Suppressor macrophage treated with lipopolysaccharide for 4 hours (primary cell): ENCODE measurements around the gene GAL.
A peak's percentile ranks its signal among the peaks of the same experiment; 100 is the strongest.

Experiments used
- DNase-seq: peaks from one replicate; pipeline ENCODE4 v3.0.0-alpha.2; 2020

GAL gene

DNA sequence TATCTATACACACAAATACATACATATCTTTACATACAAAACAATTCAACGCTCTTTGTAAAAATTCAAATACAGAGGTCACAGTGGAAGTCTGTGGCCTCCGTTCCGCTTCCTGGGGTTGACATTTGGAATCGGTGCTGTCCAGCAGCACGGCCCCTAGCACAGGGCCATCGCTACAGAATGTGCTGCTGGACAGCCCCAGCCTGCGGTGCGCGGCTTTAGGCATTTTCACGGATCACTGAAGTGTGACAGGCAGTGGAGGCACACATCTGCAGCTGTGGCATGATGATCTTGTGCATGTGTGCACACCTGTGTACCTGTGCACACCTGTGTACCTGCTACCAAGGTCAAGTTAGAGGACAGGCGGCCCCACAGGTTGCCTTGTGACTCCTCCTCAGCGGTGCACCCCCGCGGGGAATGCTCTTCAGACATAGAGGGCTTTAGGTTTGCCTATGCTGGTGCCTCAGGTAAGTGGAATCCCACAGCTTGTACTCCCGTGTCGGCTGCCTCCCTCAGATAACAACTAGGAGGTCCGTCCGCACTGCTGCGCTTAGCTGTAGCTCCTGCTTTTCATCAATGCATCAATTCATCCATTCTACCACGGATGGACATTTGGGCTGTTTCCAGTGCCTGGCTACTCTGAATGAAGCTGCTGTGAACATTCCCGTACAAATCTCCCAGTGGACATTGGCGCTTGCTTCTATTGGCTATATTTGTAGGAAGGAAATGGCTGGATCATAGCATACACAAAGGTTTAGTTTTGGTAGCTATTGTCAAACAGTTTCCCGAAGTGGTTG, 29.9 kb downstream of the GAL start:
- DNase-seq = no peak

DNA sequence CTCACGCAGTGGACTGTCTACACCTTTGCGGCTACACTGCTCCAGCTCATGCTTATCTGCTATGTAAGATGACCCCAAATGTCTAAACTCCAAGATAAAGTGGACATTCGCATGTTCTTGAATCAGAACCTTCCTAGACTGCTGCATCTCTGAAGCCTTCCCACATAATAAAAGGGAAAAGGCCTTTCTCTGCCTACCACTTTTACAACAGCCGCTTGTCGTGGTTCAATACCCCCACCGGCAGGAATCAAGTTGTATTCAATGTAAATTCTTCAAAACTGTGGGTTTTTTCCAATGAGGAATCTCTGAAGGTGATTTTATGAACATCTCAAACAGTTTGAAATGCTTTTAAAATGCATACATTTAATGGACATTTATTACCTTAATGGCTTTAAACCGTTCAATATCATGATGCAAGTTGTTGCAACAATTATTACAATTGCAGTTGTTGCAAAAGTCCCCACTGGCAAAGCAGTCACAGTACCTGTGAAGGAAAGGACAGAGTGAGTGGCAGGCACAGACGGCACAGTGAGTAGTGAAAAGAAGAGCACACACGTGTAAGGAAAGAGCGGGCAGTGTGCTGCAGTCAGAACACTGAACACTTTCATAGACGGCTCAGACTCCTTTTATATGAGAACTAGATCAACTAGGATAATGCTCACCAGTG, 31.2 kb downstream of the GAL start:
- DNase-seq = no peak

DNA sequence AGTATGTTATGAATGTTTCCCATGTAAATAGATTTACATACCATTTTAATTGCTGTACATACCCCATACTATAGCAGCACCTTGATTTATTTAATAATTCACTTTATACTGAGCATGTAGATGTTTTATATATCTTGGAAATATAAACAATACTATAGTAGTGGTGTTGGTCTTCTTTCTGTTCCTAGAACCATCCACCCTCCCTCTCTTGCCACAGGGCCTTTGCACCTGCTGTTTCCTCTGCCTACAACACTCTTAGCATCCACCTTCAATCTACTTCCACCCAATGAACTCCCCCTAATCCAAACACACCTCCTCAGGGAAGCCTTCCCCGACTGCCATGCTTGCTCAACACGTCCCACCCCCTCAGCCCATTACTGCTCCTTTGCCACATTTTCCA, 36.7 kb downstream of the GAL start:
- DNase-seq = no peak

DNA sequence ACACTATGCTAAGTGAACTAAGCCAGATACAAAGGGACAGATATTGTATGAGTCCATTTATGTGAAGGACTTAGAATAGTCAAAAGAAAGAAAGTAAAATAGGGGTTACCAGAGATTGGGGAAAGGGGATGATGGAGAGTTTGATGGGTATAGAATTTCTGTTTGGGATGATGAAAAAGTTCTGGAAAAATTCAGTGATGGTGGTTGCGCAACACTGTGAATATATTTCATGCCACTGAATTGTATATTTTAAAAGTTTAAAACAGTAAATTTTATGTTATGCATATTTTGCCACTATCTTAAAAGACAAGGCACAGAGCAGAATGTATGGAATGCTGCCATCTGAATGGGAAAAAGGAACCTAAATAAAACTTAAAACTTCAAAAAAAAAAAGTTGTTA, 37.8 kb downstream of the GAL start:
- DNase-seq = no peak

DNA sequence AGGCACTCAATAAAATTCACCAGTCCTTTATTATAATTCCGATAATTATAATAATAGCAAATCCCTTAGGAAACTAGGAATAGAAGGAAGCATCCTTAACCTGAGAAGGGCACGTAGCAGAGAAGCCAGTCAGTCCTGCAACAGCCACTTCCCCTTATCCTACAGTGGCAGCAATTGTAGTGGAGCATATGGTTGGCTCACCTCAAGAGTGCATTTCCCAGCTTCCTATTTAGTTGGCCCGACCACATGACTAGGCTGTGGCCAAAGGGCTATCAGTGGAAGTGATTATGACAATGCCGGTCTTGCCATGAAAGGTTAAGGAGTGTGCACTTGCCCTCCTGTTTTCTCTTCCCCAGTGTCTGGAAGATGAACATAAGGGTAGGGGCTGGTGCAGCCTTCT, 39.9 kb downstream of the GAL start:
- peak; percentile 41 for DNase-seq

DNA sequence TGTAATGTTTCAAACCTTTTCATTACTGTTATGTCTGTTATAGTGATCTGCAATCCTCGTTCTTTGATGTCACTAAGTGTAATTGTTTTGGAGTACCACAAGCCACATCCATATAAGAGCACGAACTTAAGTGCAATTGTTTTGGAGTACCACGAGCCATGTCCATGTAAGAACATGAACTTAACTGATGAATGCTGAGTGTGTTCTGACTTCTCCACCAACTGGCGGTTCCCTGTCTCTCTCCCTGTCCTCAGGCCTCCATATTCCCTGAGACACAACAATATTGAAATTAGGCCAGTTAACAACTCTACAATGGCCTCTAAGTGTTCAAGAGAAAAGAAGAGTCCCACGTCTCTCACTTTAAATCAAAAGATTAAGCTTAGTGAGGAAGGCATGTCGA, 43.4 kb downstream of the GAL start:
- DNase-seq = no peak

DNA sequence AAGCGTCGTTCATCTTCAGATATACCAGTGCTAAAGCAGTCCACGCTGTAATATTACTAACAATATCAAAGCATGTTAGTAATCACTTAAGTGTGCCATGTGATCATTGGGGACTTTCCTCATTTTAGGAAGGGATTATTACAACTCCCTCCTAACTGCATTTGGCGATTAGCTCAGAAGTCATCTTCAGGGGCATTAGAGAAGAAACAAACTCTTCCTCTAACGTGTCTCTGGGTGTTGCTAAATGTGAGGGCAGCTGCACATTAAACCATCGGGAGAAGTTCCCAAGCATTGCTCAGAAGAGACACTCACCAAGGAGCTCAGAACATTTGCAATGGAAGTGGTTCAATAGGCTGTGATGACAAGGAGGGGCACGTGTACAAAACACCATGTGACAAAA, 49.8 kb downstream of the GAL start:
- peak; percentile 77 for DNase-seq

DNA sequence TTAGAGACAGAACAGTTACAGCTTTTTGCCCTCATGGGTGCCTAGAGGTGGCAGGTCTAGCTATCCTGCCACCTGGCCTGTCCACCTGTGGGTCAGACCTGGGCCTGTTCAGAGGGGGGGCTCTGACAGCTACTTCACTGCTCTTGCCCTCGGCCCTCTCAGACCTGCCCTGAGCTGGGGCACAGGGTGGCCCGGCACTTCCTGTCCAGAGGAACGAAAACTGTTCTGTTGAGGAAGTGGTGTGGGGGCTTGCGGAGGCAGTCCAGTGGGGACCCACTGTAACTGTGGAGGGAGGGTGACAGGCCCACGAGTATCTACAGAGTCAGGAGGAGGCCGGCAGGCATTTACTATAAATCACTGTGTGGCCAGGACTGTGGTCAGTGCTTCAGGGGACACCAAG, 50.8 kb downstream of the GAL start:
- DNase-seq = peak; percentile 18

DNA sequence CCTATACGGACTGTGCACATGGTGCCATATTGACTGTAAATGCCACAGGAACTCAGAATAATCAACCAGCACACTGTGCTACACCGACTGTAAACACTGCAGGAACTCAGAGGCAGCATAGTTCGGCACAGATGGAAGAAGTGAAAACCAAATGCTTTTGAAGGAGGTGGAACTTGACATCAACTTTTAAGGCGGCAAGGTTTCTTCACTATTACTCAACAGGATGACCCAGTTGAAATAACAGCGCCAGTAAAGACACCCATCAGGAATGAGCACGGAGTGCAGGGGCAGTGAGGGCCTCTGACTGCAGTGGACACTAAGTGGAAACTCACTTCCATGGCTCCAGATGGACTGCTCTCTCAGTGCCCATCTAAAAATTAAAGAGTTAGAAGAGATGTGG, 51.3 kb downstream of the GAL start:
- DNase-seq = peak; percentile 62
